Glutamatergic neuron (in vitro differentiated cells): ENCODE results near the gene ZBTB21. TPM values are rescaled to one million over a fixed set of nuclear protein-coding genes. Genes with fewer than 3 reads are reported as not detected.

Experiments
- DNase-seq: peaks from one replicate; pipeline ENCODE4 v3.0.0; 2022
- H3K27ac Mint-ChIP-seq: one replicate; pipeline ENCODE4 v1.8.0; 2020; ENCODE audit warnings: mild to moderate bottlenecking, mixed read lengths, inconsistent platforms; ENCODE audit not compliant: unreplicated experiment
- H3K27me3 Mint-ChIP-seq: one replicate; pipeline ENCODE4 v1.8.0; 2020; ENCODE audit warnings: mild to moderate bottlenecking, moderate library complexity, mixed read lengths, inconsistent platforms; ENCODE audit not compliant: unreplicated experiment
- H3K36me3 Mint-ChIP-seq: one replicate; pipeline ENCODE4 v1.8.0; 2020; ENCODE audit warnings: mild to moderate bottlenecking, mixed read lengths, inconsistent platforms; ENCODE audit not compliant: unreplicated experiment
- H3K4me1 Mint-ChIP-seq: one replicate; pipeline ENCODE4 v1.8.0; 2020; ENCODE audit warnings: mild to moderate bottlenecking, low read depth, mixed read lengths, inconsistent platforms; ENCODE audit not compliant: unreplicated experiment
- H3K4me3 Mint-ChIP-seq: one replicate; pipeline ENCODE4 v1.8.0; 2020; ENCODE audit warnings: mild to moderate bottlenecking, mixed read lengths, inconsistent platforms; ENCODE audit not compliant: unreplicated experiment
- H3K9me3 Mint-ChIP-seq: one replicate; pipeline ENCODE4 v1.8.0; 2020; ENCODE audit warnings: mild to moderate bottlenecking, moderate library complexity, mixed read lengths, inconsistent platforms; ENCODE audit not compliant: unreplicated experiment
- CTCF ChIP-seq: fragments of 200-600 bp; sonication (generic); IDR thresholded peaks from one replicate; pipeline ENCODE4 v1.5.0; 2021; ENCODE audit not compliant: partially characterized antibody, unreplicated experiment
- total RNA-seq: library from RNA; stranded (reverse); fragmentation: NEBNext Ultra II Directional; extraction: Animal tissue kit (Norgen Biotek cat#: 25700); gene quantifications from one replicate; pipeline ENCODE4 v1.2.1, GENCODE V29; 2021; ENCODE audit not compliant: unreplicated experiment

ZBTB21 gene
- total RNA-seq, 1 donor from 2014 or later: 21.2 TPM

GRCh38 chr21:41972511-41973205, 37.5 kb downstream of the ZBTB21 start:
- H3K27me3 Mint-ChIP-seq: no peaks in the 10 kb centered on the region
- no peak overlapping the region for H3K27ac Mint-ChIP-seq
- no peak for DNase-seq
- H3K4me3 Mint-ChIP-seq: no peak overlapping the region
- TF ChIP-seq CTCF: no peak
- peaks cover 8% of the 10 kb centered on the region for H3K36me3 Mint-ChIP-seq
- H3K4me1 Mint-ChIP-seq: no peaks in the 10 kb centered on the region
- H3K9me3 Mint-ChIP-seq: peaks cover 8% of the 10 kb centered on the region

- Mint-ChIP-seq H3K36me3 (peaks cover 8% of the 10 kb centered on the region), H3K4me3 (no peak overlapping the region), H3K4me1 (peaks cover 6% of the 10 kb centered on the region), H3K27me3 (no peaks in the 10 kb centered on the region), H3K27ac (no peak overlapping the region), H3K9me3 (peaks cover 8% of the 10 kb centered on the region)
- no peak for TF ChIP-seq CTCF
- DNase-seq: no peak
Measured at GRCh38 chr21:41971891-41972290, 38.3 kb downstream of the ZBTB21 start.

GRCh38 chr21:41970751-41971653, 39.2 kb downstream of the ZBTB21 start:
- TF ChIP-seq CTCF: no peak
- Mint-ChIP-seq H3K27me3 (peaks cover 2% of the 10 kb centered on the region), H3K4me3 (no peak overlapping the region), H3K27ac (no peak overlapping the region), H3K9me3 (peaks cover 8% of the 10 kb centered on the region), H3K36me3 (peaks cover 8% of the 10 kb centered on the region), H3K4me1 (peaks cover 15% of the 10 kb centered on the region)
- DNase-seq: no peak

GRCh38 chr21:41970106-41970391, 40.1 kb downstream of the ZBTB21 start:
- Mint-ChIP-seq H3K27ac (no peak overlapping the region), H3K4me3 (no peak overlapping the region), H3K36me3 (peaks cover 9% of the 10 kb centered on the region), H3K27me3 (peaks cover 2% of the 10 kb centered on the region), H3K9me3 (peaks cover 8% of the 10 kb centered on the region), H3K4me1 (peaks cover 17% of the 10 kb centered on the region)
- DNase-seq: no peak
- no peak for TF ChIP-seq CTCF

GRCh38 chr21:41967708-41968107, 42.5 kb downstream of the ZBTB21 start:
- H3K27me3 Mint-ChIP-seq: peaks cover 2% of the 10 kb centered on the region
- no peak for DNase-seq
- peaks cover 4% of the 10 kb centered on the region for H3K9me3 Mint-ChIP-seq
- no peak for TF ChIP-seq CTCF
- no peak overlapping the region for H3K27ac Mint-ChIP-seq
- no peak overlapping the region for H3K4me3 Mint-ChIP-seq
- peaks cover 9% of the 10 kb centered on the region for H3K36me3 Mint-ChIP-seq
- H3K4me1 Mint-ChIP-seq: peaks cover 21% of the 10 kb centered on the region
